AG09319 (cell line): ENCODE measurements around the gene GPR158.

Source experiments
- DNase-seq: peaks from one replicate; pipeline ENCODE4 v3.0.0-alpha.2; 2010; ENCODE audit warnings: low read depth; ENCODE audit errors: extremely low read depth
- TF ChIP-seq, protein P1 (sequence below): IDR thresholded peaks from 2 replicates; pipeline ENCODE4 v1.5.1; 2011; ENCODE audit warnings: low read depth, mild to moderate bottlenecking, inconsistent platforms, low read length, moderate library complexity

Gene GPR158

DNA sequence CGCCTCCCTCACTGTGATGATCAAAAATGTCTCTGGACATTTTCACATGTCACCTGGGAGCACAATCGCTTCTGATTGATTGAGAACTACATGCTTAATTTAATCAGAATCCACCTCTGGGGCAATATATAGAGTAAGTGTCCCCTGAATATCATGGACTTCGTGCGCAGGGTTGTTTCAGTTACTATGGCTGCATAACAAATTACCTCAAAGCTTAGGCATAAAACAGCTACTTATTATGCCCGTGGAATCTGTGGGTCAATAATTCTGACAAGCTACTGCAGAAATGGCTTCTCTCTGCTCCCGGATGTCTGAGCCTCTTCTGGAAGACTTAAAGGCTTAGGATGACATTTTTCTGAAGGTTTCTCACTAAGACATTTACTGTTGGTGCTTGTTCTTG is 334.4 kb downstream of the GPR158 start:
- no peak for DNase-seq
- TF ChIP-seq, protein P1, sequence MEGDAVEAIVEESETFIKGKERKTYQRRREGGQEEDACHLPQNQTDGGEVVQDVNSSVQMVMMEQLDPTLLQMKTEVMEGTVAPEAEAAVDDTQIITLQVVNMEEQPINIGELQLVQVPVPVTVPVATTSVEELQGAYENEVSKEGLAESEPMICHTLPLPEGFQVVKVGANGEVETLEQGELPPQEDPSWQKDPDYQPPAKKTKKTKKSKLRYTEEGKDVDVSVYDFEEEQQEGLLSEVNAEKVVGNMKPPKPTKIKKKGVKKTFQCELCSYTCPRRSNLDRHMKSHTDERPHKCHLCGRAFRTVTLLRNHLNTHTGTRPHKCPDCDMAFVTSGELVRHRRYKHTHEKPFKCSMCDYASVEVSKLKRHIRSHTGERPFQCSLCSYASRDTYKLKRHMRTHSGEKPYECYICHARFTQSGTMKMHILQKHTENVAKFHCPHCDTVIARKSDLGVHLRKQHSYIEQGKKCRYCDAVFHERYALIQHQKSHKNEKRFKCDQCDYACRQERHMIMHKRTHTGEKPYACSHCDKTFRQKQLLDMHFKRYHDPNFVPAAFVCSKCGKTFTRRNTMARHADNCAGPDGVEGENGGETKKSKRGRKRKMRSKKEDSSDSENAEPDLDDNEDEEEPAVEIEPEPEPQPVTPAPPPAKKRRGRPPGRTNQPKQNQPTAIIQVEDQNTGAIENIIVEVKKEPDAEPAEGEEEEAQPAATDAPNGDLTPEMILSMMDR, result no peak

DNA sequence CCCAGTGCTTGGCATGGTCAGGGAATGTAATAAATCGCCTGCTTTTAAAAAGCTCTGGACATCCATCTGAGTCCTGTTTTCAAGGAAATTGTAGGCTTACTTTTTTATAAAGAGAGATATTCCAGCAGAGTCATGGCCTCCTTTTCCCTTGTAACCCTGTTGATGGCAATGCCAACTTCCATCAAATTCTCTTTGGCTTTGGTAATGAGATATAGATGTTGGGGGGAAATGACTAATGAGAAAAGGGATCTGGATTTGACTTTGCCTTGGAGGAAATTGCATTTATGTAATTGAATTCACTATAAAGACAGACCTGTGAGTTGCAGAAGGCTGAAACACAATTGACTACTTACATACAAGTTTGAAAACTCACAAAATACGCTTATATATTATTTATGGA is 347.5 kb downstream of the GPR158 start:
- TF ChIP-seq, protein P1, result no peak
- no peak for DNase-seq

DNA sequence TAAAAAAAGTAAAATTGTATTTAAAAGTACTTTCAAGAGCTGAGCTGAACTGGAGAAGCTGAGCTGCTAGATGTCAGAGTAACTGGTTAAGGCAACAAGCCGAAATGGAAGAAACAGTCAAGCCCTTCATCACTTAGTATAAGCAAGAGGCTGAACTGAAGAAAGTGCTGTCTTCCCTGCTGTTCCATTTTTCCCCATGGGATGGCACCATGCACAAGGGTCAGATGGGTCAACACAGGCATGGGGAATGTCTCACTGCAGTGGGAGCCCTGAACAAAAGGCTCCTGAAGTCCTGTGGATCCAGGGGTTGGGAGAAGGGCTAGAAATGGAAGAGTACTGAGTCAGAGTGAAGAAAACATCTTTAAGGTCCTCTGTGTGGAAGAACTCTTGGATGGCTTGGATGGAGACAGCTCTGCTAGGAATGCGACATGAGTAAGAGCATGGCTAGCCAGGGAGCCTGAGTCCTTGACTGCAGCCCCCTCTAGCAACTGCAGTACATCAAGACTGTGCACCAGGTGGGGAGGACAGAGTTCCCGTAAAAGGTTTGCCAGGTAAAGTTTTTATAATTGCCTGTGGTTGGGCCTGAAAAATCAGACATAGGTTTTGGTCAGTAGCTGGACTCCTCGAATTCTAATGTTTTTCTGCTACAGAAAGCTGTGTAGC is 348.3 kb downstream of the GPR158 start:
- DNase-seq, result no peak
- TF ChIP-seq, protein P1, result no peak

DNA sequence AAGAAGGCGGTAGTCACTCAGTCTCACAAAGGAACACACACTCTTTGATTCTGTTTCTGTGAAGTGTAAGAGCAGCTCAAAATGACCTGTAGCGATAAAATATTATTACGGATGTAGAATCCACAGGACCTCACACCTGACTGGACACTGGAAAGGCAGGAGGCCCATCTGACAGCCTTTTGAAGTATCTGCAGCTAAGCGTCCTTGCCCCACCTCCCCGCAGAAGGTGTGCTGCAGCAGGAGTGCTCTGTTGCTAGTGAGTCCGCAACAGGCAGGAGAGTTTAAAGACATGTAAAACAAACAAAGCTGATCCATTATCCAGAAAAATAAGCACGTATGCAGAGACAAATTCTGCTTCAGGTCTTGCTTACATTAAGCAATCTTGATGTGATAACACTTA is 355.5 kb downstream of the GPR158 start:
- DNase-seq, result no peak
- TF ChIP-seq, protein P1, result no peak

DNA sequence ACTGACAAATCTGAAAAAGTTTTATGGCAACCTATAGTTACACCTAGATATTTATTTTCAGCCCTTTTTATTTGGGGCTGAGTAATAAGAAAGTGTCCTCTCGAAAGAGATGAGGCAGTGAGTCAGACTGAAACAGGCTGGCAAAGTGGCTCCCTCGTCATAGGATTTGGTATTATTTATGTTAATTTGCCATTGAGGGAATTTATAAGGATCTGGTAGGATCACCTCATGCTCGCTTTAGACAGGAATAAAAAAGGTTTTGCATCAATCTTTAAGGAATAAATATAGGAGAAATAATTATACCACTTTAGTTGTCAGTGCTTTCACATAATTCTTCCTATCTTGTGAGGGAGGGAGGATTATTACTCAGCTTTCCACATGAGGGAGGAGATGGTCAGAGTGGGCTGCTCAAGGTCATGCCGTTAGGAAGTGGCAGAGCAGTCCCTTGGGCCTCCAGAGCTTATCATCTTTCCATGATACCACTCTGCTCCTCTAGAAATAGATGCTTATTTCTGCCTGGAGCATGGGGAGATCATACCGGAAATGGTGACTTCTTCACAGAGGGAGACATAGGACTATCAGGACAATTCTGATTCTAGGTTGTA is 356.8 kb downstream of the GPR158 start:
- no peak for DNase-seq
- TF ChIP-seq, protein P1, result no peak

DNA sequence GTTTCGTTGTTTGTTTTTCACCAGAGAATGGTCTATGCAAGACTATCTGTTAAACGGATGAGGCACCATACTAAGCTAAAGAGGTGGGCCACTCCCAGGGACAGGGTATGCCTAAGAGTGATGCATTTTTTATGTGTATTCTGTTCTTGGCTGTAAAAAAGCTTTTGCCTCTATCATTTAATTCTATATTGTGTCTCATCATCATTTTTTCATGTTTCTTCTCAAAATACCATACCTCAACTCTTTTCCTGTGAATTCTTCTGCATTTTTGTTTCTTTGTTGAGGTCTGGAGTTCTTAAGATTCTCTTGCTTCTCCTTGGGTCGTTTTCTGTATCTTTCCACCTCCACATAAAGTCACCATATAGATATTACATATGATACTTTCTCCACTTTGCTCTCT is 357.4 kb downstream of the GPR158 start:
- DNase-seq, result no peak
- TF ChIP-seq, protein P1, result no peak

DNA sequence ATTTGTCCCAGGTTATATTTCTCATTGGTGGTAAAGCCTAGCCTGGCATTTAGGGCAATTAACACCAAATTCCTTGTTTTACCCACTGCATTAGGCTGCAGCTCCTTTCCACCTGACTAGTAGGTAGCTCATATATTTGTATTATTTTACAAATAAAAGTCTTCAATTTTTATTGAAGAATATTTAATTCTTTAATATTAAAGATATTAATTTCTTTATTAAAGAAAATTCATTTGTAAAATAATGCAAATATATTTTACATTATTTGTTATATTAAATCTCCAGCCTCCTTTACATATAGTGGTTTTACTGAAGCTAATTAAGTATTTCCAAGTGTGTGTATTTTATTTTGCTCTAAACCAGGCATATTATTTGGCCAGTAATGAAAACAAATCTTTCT is 361.2 kb downstream of the GPR158 start:
- TF ChIP-seq, protein P1, result no peak
- DNase-seq, result no peak
